Measurements from ENCODE around the gene NEU2. TPM values are rescaled to one million over a fixed set of nuclear protein-coding genes. Genes with fewer than 3 reads are reported as not detected.

Gene NEU2
- total RNA-seq, 4 donors from 2014 or later, result not detected

DNA sequence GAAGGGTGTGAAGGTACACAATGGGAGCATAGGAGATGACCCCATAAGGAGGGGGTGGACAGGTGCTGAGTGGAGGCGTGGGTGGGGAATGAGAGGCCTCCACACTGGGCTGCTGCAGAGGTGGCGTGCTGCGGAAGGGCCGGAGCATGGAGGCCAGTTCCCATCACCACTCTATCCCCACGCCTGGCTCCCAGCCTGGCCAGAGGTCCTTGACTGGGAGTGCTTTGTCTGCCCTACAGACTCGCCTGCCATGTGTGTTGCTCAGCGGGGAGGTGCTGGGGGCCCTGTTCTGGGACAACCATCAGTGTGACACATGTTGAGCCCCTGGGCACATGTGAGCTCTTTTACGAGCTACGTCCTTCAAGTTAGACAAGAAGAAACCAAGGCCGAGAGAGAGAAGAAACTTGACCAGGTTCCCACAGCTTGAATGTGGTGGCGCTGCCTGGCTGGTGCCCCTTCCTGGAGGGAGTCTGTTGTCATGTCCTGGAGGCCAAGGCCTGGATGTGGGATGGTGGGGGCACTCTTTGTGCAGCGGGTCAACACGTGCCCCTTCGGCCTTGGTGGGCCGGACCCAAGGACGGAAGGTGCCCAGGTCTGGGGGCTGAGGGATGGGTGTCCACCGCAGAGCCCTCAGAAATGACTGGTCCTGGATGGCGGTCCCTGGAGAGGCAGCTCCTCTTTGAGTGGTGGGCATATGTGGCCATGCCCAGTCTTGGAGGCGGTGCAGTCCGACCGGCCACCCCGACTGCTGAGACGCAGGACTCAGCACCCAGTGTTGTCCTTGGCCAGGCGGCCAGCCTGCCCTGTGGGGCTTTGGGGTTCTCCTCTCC, 26.5 kb downstream of the NEU2 start:
- DNase-seq (ENCODE audit: low spot score) (no peak), ATAC-seq (ENCODE audit: low FRiP score) (no peak)
- TF ChIP-seq, protein P1, sequence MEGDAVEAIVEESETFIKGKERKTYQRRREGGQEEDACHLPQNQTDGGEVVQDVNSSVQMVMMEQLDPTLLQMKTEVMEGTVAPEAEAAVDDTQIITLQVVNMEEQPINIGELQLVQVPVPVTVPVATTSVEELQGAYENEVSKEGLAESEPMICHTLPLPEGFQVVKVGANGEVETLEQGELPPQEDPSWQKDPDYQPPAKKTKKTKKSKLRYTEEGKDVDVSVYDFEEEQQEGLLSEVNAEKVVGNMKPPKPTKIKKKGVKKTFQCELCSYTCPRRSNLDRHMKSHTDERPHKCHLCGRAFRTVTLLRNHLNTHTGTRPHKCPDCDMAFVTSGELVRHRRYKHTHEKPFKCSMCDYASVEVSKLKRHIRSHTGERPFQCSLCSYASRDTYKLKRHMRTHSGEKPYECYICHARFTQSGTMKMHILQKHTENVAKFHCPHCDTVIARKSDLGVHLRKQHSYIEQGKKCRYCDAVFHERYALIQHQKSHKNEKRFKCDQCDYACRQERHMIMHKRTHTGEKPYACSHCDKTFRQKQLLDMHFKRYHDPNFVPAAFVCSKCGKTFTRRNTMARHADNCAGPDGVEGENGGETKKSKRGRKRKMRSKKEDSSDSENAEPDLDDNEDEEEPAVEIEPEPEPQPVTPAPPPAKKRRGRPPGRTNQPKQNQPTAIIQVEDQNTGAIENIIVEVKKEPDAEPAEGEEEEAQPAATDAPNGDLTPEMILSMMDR (IDR thresholded peaks at IDR 0.05), result no peak

DNA sequence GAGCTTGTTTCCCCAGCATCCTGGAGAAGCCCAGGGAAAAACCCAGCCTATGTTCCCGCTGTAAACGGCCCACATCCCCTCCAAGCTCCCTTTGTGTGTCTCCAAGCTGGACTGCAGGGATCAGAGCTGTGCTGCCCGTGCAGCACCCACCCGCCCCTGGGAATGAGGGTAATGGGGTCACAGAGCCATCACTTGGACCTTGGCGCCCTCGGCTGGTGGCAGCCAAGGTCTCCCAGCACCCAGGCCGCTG, 27.0 kb downstream of the NEU2 start:
- TF ChIP-seq, protein P1 (IDR thresholded peaks at IDR 0.05), result no peak
- ATAC-seq (ENCODE audit: low FRiP score), result no peak
- no peak for DNase-seq (ENCODE audit: low spot score)

DNA sequence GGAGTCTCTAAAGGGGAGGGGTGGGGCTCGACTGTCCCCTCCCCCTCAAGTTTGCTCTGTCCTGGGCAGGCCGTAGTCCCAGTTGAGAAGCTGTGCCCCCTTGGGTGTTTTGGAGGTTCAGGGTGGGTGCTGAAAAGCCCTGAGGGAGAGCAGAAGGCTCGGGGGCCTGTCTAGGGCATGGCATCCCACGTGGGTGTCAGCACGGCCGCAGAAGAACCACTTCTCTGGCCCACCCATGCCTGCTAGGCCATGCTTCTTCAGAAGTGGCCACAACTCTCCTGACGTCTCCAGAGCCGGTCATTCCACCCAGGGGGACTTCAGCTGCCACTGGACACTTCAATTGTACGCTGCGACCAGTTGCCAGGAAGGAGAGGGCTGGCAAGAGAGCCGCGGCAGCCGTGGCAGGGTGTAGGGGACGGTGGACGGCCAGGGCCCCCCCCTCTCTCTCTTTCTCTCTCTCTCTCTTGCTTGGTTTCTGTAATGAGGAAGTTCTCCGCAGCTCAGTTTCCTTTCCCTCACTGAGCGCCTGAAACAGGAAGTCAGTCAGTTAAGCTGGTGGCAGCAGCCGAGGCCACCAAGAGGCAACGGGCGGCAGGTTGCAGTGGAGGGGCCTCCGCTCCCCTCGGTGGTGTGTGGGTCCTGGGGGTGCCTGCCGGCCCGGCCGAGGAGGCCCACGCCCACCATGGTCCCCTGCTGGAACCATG, 27.5 kb downstream of the NEU2 start, which contains the start of gene INPP5D:
Gene INPP5D, plus strand, starts transcription at position 546 of the 704 bp plus-strand sequence. Its CDS starts 137 bp downstream, at position 683.
- DNase-seq (ENCODE audit: low spot score), result no peak
- no peak for ATAC-seq (ENCODE audit: low FRiP score)
- TF ChIP-seq, protein P1 (IDR thresholded peaks at IDR 0.05), result no peak

DNA sequence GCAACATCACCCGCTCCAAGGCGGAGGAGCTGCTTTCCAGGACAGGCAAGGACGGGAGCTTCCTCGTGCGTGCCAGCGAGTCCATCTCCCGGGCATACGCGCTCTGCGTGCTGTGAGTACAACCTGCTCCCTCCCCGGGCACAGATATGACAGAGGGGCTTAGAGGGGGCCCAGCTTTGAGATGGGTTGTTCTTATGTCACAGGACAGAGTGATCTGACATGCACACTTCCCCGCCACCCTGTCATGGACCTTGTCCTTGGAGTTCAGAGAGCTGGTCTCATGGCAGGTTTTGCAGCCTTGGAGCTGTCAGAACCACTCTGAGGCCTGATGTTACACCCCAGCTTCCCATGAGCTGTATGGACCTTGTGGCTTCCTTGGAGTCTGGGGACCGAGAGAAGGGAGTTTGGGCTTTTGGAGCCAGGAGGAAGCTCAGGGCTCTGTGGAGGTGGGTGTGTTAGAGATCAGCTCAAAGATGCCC, 28.1 kb downstream of the NEU2 start:
- TF ChIP-seq, protein P1 (IDR thresholded peaks at IDR 0.05), result no peak
- ATAC-seq (ENCODE audit: low FRiP score) (no peak), DNase-seq (ENCODE audit: low spot score) (no peak)

DNA sequence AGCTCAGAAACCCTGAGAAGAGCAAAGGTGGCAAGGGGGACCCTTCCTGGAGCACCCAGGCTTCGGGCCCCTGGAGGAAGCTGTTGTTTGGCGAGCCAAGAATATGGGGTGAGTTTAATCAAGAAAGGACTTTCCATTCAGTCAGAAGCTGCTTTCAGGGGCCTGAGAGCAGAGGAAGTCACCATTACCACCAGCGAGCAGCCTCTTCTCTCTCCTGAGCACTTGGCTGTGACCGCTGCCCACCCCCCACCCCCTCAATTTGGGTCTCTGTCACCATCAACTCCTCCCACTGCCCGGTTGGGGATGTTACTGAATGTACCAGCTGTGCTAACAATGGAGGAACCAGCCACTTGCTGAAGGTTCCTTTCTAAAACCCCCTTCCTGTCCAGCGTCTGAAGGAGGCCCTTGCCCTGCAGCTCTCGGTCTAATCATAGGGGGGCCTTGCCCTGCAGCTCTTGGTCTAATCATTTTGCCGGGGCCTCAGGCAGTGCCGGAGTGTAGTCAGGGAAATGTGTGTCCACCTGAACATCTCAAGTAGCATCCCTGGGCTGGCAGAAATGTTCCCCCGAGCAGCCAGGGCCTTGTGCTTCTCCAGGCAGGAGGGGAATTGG, 28.6 kb downstream of the NEU2 start:
- DNase-seq (ENCODE audit: low spot score), result no peak
- no peak for ATAC-seq (ENCODE audit: low FRiP score)
- TF ChIP-seq, protein P1 (IDR thresholded peaks at IDR 0.05), result no peak

DNA sequence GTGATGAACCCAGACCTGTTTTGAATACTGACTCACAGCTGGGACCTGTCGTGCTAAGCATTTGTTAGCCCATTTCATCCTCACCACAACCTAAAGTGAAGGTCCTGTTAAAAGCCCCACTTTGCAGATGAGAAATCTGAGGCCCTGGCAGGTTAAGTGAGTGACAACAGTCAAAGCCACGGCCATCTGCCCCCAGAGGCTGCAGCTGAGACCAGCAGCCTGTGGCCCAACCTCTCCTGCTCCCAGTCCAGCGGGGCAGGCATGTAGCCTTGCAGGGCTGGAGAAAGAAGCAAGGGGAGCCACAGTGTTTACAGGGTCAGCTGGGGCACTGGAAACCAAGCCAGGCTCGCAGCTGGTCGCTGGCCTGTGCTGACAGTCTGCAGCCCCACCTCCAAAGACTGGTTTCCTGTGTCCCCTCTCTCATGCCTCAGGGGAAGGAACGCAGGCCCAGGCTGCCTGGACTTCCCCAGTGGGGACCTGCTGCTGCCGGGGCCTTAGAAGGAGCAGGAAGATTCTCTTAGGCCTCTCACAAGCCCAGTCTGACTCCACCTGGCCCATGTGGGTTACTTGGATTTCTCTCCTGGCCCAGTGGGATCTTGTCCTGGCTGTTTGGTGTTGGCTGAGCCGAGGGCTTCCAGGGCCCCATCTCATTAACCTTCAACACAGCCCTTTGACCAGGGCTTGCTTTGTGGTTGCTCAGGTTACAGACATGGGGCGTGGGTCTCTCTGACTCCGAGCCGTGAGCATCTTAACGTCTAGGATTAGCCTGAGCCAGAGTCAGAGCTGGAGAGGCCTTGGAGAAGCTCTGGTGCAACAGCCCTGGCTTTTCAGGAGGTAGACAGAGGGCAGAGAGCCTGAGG, 29.3 kb downstream of the NEU2 start:
- ATAC-seq (ENCODE audit: low FRiP score), result no peak
- no peak for DNase-seq (ENCODE audit: low spot score)
- TF ChIP-seq, protein P1 (IDR thresholded peaks at IDR 0.05), result no peak

All from omental fat pad (tissue), 4 donors.